WI38 (cell line): Measurements from ENCODE around the gene CTSG.
"Not testable (repeated sequence)": the region's sequence is repeated elsewhere in the genome, so short reads cannot be mapped to it uniquely, and the experiment has no call there.

Experiments
- H3K4me3 ChIP-seq: 2 replicates; pipeline ENCODE4 v1.5.1; 2011; ENCODE audit warnings: low read depth, mild to moderate bottlenecking, control low read depth, low read length
- TF ChIP-seq, protein P1 (sequence below): IDR thresholded peaks from 2 replicates; pipeline ENCODE4 v1.5.1; 2012; ENCODE audit warnings: low read depth, mild to moderate bottlenecking, control low read depth, low read length

The CTSG gene

DNA sequence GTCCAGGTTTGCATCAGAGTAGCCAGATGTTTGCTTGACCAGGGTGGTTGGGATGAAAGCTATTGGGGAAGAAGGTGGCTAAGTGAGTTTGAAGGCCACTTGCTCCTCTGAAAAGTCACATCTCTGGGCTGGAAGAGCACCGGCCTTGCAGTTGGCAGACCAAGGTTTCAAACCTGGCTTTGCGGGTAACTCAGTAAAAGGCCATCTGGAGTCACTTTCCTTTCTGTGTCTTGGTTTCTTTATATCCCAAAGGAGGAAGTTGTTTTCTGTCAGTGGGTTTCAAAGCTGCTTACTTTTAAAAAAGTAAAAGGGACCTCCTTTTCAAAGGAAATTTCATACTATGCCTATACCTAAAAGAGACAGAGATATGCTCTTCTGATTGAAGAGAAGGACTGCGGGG, 41.8 kb downstream of the CTSG start:
- H3K4me3 ChIP-seq, result no peak overlapping the region
- TF ChIP-seq, protein P1, sequence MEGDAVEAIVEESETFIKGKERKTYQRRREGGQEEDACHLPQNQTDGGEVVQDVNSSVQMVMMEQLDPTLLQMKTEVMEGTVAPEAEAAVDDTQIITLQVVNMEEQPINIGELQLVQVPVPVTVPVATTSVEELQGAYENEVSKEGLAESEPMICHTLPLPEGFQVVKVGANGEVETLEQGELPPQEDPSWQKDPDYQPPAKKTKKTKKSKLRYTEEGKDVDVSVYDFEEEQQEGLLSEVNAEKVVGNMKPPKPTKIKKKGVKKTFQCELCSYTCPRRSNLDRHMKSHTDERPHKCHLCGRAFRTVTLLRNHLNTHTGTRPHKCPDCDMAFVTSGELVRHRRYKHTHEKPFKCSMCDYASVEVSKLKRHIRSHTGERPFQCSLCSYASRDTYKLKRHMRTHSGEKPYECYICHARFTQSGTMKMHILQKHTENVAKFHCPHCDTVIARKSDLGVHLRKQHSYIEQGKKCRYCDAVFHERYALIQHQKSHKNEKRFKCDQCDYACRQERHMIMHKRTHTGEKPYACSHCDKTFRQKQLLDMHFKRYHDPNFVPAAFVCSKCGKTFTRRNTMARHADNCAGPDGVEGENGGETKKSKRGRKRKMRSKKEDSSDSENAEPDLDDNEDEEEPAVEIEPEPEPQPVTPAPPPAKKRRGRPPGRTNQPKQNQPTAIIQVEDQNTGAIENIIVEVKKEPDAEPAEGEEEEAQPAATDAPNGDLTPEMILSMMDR, result no peak

DNA sequence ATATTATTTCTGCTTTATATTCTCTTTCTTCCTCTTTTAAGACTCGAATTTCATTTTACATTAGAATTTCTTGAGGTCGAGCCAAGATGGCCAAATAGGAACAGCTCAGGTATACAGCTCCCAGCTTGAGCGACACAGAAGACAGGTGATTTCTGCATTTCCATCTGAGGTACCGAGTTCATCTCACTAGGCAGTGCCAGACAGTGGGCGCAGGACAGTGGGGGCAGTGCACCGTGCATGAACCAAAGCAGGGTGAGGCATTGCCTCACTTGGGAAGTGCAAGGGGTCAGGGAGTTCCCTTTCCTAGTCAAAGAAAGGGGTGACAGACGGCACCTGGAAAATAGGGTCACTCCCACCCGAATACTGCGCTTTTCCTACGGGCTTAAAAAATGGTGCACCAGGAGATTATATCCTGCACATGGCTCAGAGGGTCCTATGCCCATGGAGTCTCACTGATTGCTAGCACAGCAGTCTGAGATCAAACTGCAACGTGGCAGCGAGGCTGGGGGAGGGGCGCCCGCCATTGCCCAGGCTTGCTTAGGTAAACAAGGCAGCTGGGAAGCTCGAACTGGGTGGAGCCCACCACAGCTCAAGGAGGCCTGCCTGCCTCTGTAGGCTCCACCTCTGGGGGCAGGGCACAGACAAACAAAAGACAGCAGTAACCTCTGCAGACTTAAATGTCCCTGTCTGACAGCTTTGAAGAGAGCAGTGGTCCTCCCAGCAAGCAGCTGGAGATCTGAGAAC, 50.0 kb downstream of the CTSG start:
- H3K4me3 ChIP-seq, result not testable (repeated sequence)
